SU-DHL-6 (cell line): ENCODE measurements around the gene GP1BA.

Experiments
- EZH2phosphoT487 ChIP-seq: fragments of 200-600 bp; sonication (generic), shearing (Covaris generic); conservative IDR thresholded peaks from 2 replicates; pipeline ENCODE4 v1.6.1; 2018; ENCODE audit warnings: mild to moderate bottlenecking, antibody characterized with exemption, low read length, moderate library complexity, mixed read lengths
- TF ChIP-seq, protein P1 (sequence below): fragments of 200-600 bp; sonication (generic); IDR thresholded peaks from one replicate; pipeline ENCODE4 v1.5.1; 2017; ENCODE audit warnings: antibody characterized with exemption, mild to moderate bottlenecking, low read length, moderate library complexity; ENCODE audit not compliant: insufficient read depth, poor library complexity, severe bottlenecking

DNA sequence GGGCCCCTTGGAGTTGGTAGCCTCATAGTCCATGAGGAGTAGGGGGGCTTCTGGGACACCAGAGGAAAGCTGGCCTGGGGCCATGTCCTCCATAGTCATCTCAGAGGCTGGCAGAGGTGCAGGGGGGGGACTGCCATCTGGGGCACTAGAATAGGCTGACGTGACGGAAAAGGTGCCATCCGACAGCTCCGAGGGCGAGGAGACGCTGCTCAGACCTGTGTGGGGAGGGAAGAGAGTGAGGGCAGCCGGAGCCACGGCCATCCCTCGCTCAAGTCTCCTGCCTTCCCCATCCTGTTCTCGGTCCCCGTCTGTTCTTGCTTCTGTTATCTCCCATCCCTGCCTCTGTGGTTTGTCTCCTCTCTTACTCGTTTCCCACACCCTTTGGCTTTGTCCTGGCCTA is 40.2 kb downstream of the GP1BA start:
- TF ChIP-seq, protein P1, sequence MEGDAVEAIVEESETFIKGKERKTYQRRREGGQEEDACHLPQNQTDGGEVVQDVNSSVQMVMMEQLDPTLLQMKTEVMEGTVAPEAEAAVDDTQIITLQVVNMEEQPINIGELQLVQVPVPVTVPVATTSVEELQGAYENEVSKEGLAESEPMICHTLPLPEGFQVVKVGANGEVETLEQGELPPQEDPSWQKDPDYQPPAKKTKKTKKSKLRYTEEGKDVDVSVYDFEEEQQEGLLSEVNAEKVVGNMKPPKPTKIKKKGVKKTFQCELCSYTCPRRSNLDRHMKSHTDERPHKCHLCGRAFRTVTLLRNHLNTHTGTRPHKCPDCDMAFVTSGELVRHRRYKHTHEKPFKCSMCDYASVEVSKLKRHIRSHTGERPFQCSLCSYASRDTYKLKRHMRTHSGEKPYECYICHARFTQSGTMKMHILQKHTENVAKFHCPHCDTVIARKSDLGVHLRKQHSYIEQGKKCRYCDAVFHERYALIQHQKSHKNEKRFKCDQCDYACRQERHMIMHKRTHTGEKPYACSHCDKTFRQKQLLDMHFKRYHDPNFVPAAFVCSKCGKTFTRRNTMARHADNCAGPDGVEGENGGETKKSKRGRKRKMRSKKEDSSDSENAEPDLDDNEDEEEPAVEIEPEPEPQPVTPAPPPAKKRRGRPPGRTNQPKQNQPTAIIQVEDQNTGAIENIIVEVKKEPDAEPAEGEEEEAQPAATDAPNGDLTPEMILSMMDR = no peak
- TF ChIP-seq EZH2phosphoT487 = no peak
